Right cardiac atrium (tissue), 5 donors: ENCODE measurements around the gene JAZF1. TPM values are rescaled to one million over a fixed set of nuclear protein-coding genes. Genes with fewer than 3 reads are reported as not detected.

ENCODE experiments used
- ATAC-seq, 2 donors: fragments of 200-7000 bp; cut with Tn5 transposase; one replicate each; pipeline versions ENCODE4 v1.8.0 to v1.9.1; 2020; ENCODE audit warnings: moderate library complexity in 2 of 2, mild to moderate bottlenecking in 1 of 2
- DNase-seq, 3 donors: peaks; one replicate each; pipeline ENCODE4 v3.0.0-alpha.2; 2020
- H3K27ac ChIP-seq: one replicate; pipeline ENCODE4 v1.5.1; 2013; ENCODE audit warnings: mild to moderate bottlenecking, low read length, control low read depth, moderate library complexity
- H3K27me3 ChIP-seq: one replicate; pipeline ENCODE4 v1.6.1; 2013; ENCODE audit not compliant: control insufficient read depth, insufficient read depth
- H3K4me1 ChIP-seq: one replicate; pipeline ENCODE4 v1.6.1; 2013; ENCODE audit warnings: low read length; ENCODE audit not compliant: control insufficient read depth, insufficient read depth
- H3K4me3 ChIP-seq: one replicate; pipeline ENCODE4 v1.5.1; 2013; ENCODE audit warnings: low read length, control low read depth
- H3K9me3 ChIP-seq: one replicate; pipeline ENCODE4 v1.6.1; 2013; ENCODE audit warnings: low read length; ENCODE audit not compliant: control insufficient read depth
- WGBS: extraction: QIAGEN DNeasy Blood & Tissue Kit; methylation state at CpG from one replicate; pipeline ENCODE4 v1.1.7; 2013; 5-methylcytosine and 5-hydroxymethylcytosine counted together
- intact Hi-C, 4 donors: fragments of 100-400 bp; cut with DNase I; formaldehyde crosslinking; loops; one replicate each; pipeline versions ENCODE4 v1.11.0 to v1.14.0; 2022 to 2023
- polyA plus RNA-seq: library from polyadenylated mRNA; stranded (reverse); fragments of 200-250 nt; gene quantifications from one replicate; pipeline ENCODE4 v1.2.3, GENCODE V29; 2013
- total RNA-seq, 4 donors: library from RNA; stranded (reverse); fragmentation: NEBNext Ultra II Directional; extraction: Animal tissue kit (Norgen Biotek cat#: 25700); gene quantifications; one replicate each; pipeline ENCODE4 v1.2.1, GENCODE V29; 2021
- donor health status: healthy with polysubstance abuse.
- donor health status: DM: no; HTN: yes; CAD: no.
- donor health status: DM: no; HTN: no; CAD: no.
- donor health status: DM: no; HTN: yes; CAD: no; lungs with severe emphysema.
- donor health status: DM: yes; HTN: yes; CAD: no.

JAZF1 gene
- total and polyA plus RNA-seq, 5 donors = 12.9 to 27.4 (median 23.9) TPM

- H3K27me3 ChIP-seq = no peaks in the 10 kb centered on the region
- no peak overlapping the region for H3K4me3 ChIP-seq
- DNase-seq = no peak
- WGBS = 63% methylated on average over 4 of the region's 4 CpGs
- ATAC-seq = no peak
- no peaks in the 10 kb centered on the region for H3K9me3 ChIP-seq
- peak overlapping the region; percentile 30 for H3K27ac ChIP-seq
- H3K4me1 ChIP-seq = peaks cover 2% of the 10 kb centered on the region
- intact Hi-C loops = no loop called here
Observed at GRCh38 chr7:28176174-28176573, 4.4 kb downstream of the JAZF1 start.

GRCh38 chr7:28174901-28175661, 5.5 kb downstream of the JAZF1 start:
- peaks cover 2% of the 10 kb centered on the region for H3K4me1 ChIP-seq

GRCh38 chr7:28174442-28174841, 6.2 kb downstream of the JAZF1 start:
- no peak overlapping the region for H3K27ac ChIP-seq
- no peaks in the 10 kb centered on the region for H3K27me3 ChIP-seq
- H3K9me3 ChIP-seq = no peaks in the 10 kb centered on the region
- no peak overlapping the region for H3K4me3 ChIP-seq
- DNase-seq = no peak
- 89% methylated on average over 5 of the region's 5 CpGs for WGBS
- ATAC-seq = no peak
- H3K4me1 ChIP-seq = peaks cover 2% of the 10 kb centered on the region
- intact Hi-C loops = no loop called here

More at GRCh38 chr7:28174901-28175661, 5.5 kb downstream of the JAZF1 start:
- intact Hi-C loops = no loop called here
- Histone ChIP-seq H3K4me3 (no peak overlapping the region), H3K27ac (peak overlapping the region; percentile 63), H3K9me3 (no peaks in the 10 kb centered on the region), H3K27me3 (no peaks in the 10 kb centered on the region)
- whole genome bisulfite sequencing = 86% methylated on average over 8 of the region's 8 CpGs
- ATAC-seq (no peak), DNase-seq (no peak)

- DNase-seq (no peak), ATAC-seq (peak; percentile 53 to 67)
- peak overlapping the region; percentile 13 for H3K27ac ChIP-seq
- 49% methylated on average over 1 of the region's 1 CpG for WGBS
- H3K4me3 ChIP-seq = no peak overlapping the region
- no peaks in the 10 kb centered on the region for H3K27me3 ChIP-seq
- no peaks in the 10 kb centered on the region for H3K9me3 ChIP-seq
- peaks cover 2% of the 10 kb centered on the region for H3K4me1 ChIP-seq
- intact Hi-C loops = no loop called here
Observed at GRCh38 chr7:28173531-28173930, 7.1 kb downstream of the JAZF1 start.

- Histone ChIP-seq H3K9me3 (no peaks in the 10 kb centered on the region), H3K27me3 (no peaks in the 10 kb centered on the region), H3K4me3 (no peak overlapping the region), H3K4me1 (peaks cover 2% of the 10 kb centered on the region), H3K27ac (no peak overlapping the region)
- ATAC-seq (no peak), DNase-seq (no peak)
- 83% methylated on average over 3 of the region's 3 CpGs for WGBS
- intact Hi-C loops = no loop called here
Observed at GRCh38 chr7:28172958-28173357, 7.6 kb downstream of the JAZF1 start.

- no peak for ATAC-seq
- no peaks in the 10 kb centered on the region for H3K9me3 ChIP-seq
- H3K27ac ChIP-seq = no peak overlapping the region
- 86% methylated on average over 6 of the region's 6 CpGs for whole genome bisulfite sequencing
- DNase-seq = no peak
- no peak overlapping the region for H3K4me3 ChIP-seq
- no peaks in the 10 kb centered on the region for H3K27me3 ChIP-seq
- intact Hi-C loops = no loop called here
- peaks cover 2% of the 10 kb centered on the region for H3K4me1 ChIP-seq
Observed at GRCh38 chr7:28170701-28171100, 9.9 kb downstream of the JAZF1 start.

GRCh38 chr7:28169230-28169629, 11.4 kb downstream of the JAZF1 start:
- intact Hi-C loops = loop anchor here in 1 of 4 donors (10.0 kb wide), 1 partner anchor 54 kb away; no protein-coding TSS in a partner anchor
- Histone ChIP-seq H3K27ac (no peak overlapping the region), H3K9me3 (no peaks in the 10 kb centered on the region), H3K4me1 (no peaks in the 10 kb centered on the region), H3K27me3 (no peaks in the 10 kb centered on the region), H3K4me3 (no peak overlapping the region)
- no peak for DNase-seq
- no peak for ATAC-seq
- 41% methylated on average over 1 of the region's 1 CpG for WGBS

GRCh38 chr7:28168393-28169158, 12.0 kb downstream of the JAZF1 start:
- no peaks in the 10 kb centered on the region for H3K4me1 ChIP-seq
- no peaks in the 10 kb centered on the region for H3K27me3 ChIP-seq
- H3K9me3 ChIP-seq = no peaks in the 10 kb centered on the region
- intact Hi-C loops = loop anchor here in 1 of 4 donors (10.0 kb wide), 1 partner anchor 54 kb away; no protein-coding TSS in a partner anchor
- no peak overlapping the region for H3K4me3 ChIP-seq
- WGBS = 96% methylated on average over 5 of the region's 5 CpGs
- DNase-seq (no peak), ATAC-seq (no peak)
- no peak overlapping the region for H3K27ac ChIP-seq

- DNase-seq = no peak
- H3K4me3 ChIP-seq = no peak overlapping the region
- H3K27ac ChIP-seq = no peak overlapping the region
- no peaks in the 10 kb centered on the region for H3K9me3 ChIP-seq
- intact Hi-C loops = loop anchor here in 1 of 4 donors (10.0 kb wide), 1 partner anchor 52 kb away; no protein-coding TSS in a partner anchor
- ATAC-seq = no peak
- no peaks in the 10 kb centered on the region for H3K4me1 ChIP-seq
- H3K27me3 ChIP-seq = no peaks in the 10 kb centered on the region
- WGBS = 90% methylated on average over 5 of the region's 5 CpGs
Observed at GRCh38 chr7:28166982-28167715, 13.4 kb downstream of the JAZF1 start.

GRCh38 chr7:28165961-28166955, 14.3 kb downstream of the JAZF1 start:
- 91% methylated on average over 4 of the region's 4 CpGs for WGBS
- Histone ChIP-seq H3K9me3 (no peaks in the 10 kb centered on the region), H3K4me1 (no peaks in the 10 kb centered on the region), H3K27me3 (no peaks in the 10 kb centered on the region), H3K27ac (no peak overlapping the region), H3K4me3 (no peak overlapping the region)
- DNase-seq (no peak), ATAC-seq (no peak)
- intact Hi-C loops = loop anchor here in 1 of 4 donors (10.0 kb wide), 1 partner anchor 51 kb away; no protein-coding TSS in a partner anchor
